Measurements from ENCODE around the gene HSFY1. TPM values are rescaled to one million over a fixed set of nuclear protein-coding genes. Genes with fewer than 3 reads are reported as not detected.
"Not testable (repeated sequence)": the region's sequence is repeated elsewhere in the genome, so short reads cannot be mapped to it uniquely, and the experiment has no call there.

The HSFY1 gene, protein sequence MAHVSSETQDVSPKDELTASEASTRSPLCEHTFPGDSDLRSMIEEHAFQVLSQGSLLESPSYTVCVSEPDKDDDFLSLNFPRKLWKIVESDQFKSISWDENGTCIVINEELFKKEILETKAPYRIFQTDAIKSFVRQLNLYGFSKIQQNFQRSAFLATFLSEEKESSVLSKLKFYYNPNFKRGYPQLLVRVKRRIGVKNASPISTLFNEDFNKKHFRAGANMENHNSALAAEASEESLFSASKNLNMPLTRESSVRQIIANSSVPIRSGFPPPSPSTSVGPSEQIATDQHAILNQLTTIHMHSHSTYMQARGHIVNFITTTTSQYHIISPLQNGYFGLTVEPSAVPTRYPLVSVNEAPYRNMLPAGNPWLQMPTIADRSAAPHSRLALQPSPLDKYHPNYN
- not detected in 2 replicates for total RNA-seq

DNA sequence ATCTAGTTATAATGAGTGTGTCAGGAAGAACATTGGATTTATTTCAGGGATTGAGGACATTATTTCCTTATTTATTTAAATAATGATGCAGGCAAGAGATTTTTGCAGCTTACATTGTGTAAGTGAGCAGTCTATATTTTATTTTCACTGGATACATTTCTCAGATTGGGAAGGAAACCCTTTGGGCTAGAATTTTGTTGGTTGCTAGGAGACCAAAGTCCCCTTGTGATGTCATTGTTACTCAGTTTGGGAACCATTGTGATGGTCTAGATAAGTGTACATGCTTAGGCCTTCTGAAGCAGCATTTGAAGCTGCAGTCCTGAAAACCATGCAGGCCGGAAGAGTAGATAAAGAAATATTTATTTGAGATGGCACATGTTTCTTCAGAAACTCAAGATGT lies at the start of gene HSFY1:
HSFY1 (plus strand) TSS at position 301 of the 400 bp plus-strand sequence; CDS start at position 369, 68 bp downstream.
- intact Hi-C loops (cut with micrococcal nuclease) = not testable (repeated sequence)

DNA sequence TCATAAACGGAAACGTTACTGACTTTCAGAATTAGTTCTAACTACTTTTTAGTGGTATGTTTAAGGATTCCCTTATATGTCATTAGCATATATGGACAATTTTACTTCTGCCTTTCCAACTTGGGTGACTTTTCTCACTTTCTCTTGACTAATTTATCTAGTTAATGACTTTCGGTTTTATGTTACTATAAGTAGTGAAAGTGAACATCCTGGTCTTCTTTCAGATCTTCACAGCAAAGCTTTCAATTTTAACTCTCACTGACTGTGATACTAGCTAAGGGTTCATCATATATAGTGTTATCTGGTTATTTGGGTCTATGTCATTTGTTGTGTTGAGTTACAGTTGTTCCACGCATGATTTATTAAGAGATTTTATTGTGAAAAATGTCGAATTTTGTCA lies 42.3 kb upstream of the HSFY1 start:
- intact Hi-C loops (cut with micrococcal nuclease) = not testable (repeated sequence)

DNA sequence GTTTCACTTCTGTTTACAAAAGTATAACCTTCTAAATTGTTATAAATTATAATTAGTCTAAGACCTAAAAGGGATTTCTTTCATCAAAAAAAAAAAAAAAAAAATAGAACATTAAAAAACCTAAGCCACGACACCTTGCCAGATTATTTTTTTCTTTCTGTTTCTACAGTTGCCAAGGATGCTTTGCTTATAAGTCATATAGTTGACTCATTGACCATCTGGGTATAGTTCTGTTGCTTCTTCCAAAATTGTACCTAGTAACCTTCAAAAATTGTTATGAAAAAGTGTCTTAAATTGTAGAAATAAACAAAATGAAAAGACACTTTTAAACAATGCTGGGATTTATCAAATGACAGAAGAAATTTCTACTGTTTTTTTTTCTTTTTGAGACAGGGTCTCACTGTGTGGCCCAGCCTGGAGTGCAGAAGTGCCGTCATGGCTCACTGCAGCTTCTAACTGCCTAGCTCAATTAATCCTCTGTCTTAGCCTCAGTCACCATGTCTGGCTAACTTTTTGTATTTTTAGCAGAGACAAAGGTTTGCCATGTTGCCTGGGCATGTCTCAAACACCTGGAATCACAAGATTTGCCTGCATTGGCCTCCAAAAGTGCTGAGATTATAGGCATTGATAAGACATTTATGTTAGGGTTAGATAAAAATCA lies 15.4 kb upstream of the HSFY1 start:
- intact Hi-C loops (cut with micrococcal nuclease) = not testable (repeated sequence)

DNA sequence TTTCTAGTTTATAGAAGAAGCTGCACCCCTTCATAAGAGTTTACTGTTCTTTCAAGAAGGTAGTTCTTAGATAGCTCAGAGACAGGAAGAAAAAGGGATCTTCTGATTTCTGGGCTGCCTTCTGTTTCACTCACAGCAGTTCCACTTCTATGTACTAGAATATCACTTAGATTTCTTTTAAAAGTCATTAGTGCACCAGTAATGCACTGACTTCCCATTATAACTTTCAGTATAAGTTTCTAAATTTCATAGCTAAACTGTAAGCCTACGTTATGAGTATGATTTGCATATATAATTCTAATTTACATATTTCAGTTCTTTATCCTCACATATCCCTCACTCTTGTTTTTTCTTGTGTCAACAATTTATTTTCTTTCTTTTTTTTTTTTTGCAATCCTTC lies 7.6 kb upstream of the HSFY1 start:
- intact Hi-C loops (cut with micrococcal nuclease) = not testable (repeated sequence)

GRCh38 chrY:18553132-18553531 lies 6.6 kb downstream of the HSFY1 start:
- intact Hi-C loops (cut with micrococcal nuclease) = not testable (repeated sequence)

DNA sequence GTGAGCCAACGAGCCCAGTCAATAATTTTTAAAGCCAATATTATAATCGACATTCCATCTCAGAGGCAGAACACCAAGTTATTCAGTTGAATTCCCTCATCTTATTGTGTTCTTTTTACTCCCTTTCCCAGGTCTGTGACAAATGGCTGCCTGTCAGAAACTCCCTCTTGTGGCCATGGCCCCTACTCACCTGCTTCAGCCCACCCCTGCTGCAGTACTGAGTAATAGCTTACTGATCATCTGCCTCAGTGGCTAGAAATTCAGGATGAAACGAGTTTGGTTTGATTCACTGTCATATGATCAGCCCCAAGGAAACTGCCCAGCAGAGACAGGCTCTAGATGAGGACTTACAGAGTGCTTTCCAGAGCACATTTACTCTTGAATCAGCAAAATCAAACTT lies 19.4 kb downstream of the HSFY1 start:
- intact Hi-C loops (cut with micrococcal nuclease) = not testable (repeated sequence)

Other genes starting within 250 kb of the HSFY1 start
- gene HSFY2, start 227.0 kb downstream of the HSFY1 start, total RNA-seq = not detected in 2 replicates